Stomach (tissue), 4 donors: ENCODE measurements around the gene WDR35.

ENCODE experiments used
- POLR2A ChIP-seq, 4 donors: fragments of 450-650 bp; IDR thresholded peaks; one replicate each; pipeline ENCODE4 v1.6.1; 2016; ENCODE audit warnings: antibody characterized with exemption in 4 of 4, control low read depth in 2 of 4, mild to moderate bottlenecking in 1 of 4, moderate library complexity in 1 of 4
- POLR2AphosphoS5 ChIP-seq, 3 donors: sonication (generic); formaldehyde crosslinking; IDR thresholded peaks; one replicate each; pipeline ENCODE4 v1.6.1; 2016; ENCODE audit warnings: antibody characterized with exemption in 3 of 3
- TF ChIP-seq, protein P1 (sequence below), 7 experiments: fragments of 450-650 bp in 4 of 7; fragments of 200-600 bp in 3 of 7; sonication (generic) in 3 of 7; IDR thresholded peaks; one replicate each; pipeline ENCODE4 v1.5.1; 2016 to 2019; ENCODE audit warnings: antibody characterized with exemption in 7 of 7, control low read depth in 2 of 7, mild to moderate bottlenecking in 1 of 7

DNA sequence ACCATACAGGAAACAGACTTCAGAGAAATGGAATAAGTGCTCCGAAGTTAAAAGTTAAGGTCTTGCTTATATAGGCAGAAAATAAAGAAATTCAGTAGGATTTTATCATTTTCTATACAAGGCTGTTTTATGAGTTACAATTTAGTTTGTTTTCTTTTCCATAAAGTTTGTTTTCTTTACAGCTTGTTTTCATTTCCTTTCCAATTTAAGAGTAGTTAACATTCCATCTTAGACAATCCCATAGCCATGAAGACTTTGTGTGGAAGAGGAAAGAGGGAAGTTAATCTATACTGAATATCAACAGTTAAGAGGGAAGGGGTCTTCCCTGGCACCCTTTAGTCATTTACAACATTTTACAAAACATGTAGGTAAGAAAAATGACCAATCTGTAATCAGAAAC, 114.6 kb downstream of the WDR35 start:
- TF ChIP-seq POLR2A (IDR thresholded peaks at IDR 0.05): no peak
- TF ChIP-seq, protein P1, sequence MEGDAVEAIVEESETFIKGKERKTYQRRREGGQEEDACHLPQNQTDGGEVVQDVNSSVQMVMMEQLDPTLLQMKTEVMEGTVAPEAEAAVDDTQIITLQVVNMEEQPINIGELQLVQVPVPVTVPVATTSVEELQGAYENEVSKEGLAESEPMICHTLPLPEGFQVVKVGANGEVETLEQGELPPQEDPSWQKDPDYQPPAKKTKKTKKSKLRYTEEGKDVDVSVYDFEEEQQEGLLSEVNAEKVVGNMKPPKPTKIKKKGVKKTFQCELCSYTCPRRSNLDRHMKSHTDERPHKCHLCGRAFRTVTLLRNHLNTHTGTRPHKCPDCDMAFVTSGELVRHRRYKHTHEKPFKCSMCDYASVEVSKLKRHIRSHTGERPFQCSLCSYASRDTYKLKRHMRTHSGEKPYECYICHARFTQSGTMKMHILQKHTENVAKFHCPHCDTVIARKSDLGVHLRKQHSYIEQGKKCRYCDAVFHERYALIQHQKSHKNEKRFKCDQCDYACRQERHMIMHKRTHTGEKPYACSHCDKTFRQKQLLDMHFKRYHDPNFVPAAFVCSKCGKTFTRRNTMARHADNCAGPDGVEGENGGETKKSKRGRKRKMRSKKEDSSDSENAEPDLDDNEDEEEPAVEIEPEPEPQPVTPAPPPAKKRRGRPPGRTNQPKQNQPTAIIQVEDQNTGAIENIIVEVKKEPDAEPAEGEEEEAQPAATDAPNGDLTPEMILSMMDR (IDR thresholded peaks at IDR 0.05): no peak
- no peak for TF ChIP-seq POLR2AphosphoS5 (IDR thresholded peaks at IDR 0.05)
